Heart left ventricle (tissue), 16 donors: ENCODE data around the gene SIGLEC14. TPM values are rescaled to one million over a fixed set of nuclear protein-coding genes. Genes with fewer than 3 reads are reported as not detected.

Experiments used
- ATAC-seq, 4 donors: fragments of 200-7000 bp; cut with Tn5 transposase; one replicate each; pipeline ENCODE4 v1.9.1; 2020 to 2022; ENCODE audit warnings: moderate library complexity in 4 of 4, mild to moderate bottlenecking in 3 of 4, moderate number of reproducible peaks in 1 of 4
- DNase-seq, 5 donors: peaks; one replicate each; pipeline ENCODE4 v3.0.0-alpha.2; 2020
- H3K27ac ChIP-seq, 12 donors: fragments of 200-600 bp; sonication (generic) in 4 of 12; one replicate each; pipeline versions ENCODE4 v1.5.0 to v1.8.0; 2016 to 2022; ENCODE audit warnings: mild to moderate bottlenecking in 2 of 12
- H3K27me3 ChIP-seq, 9 donors: fragments of 200-600 bp; sonication (generic) in 2 of 9; one replicate each; pipeline versions ENCODE4 v1.5.1 to v1.8.0; 2016 to 2022; ENCODE audit warnings: mild to moderate bottlenecking in 3 of 9
- H3K36me3 ChIP-seq, 9 donors: fragments of 200-600 bp; sonication (generic) in 2 of 9; one replicate each; pipeline versions ENCODE4 v1.5.0 to v1.8.0; 2018 to 2022; ENCODE audit warnings: mild to moderate bottlenecking in 2 of 9
- H3K4me1 ChIP-seq, 12 donors: fragments of 200-600 bp; sonication (generic) in 4 of 12; one replicate each; pipeline versions ENCODE4 v1.5.0 to v1.8.0; 2016 to 2022; ENCODE audit warnings: mild to moderate bottlenecking in 3 of 12
- H3K4me3 ChIP-seq, 12 donors: fragments of 200-600 bp; sonication (generic) in 4 of 12; one replicate each; pipeline versions ENCODE4 v1.5.0 to v1.8.0; 2017 to 2022; ENCODE audit warnings: mild to moderate bottlenecking in 9 of 12, moderate library complexity in 4 of 12
- H3K9me3 ChIP-seq, 12 donors: fragments of 200-600 bp; sonication (generic) in 4 of 12; one replicate each; pipeline versions ENCODE4 v1.5.0 to v1.8.0; 2016 to 2022; ENCODE audit warnings: mild to moderate bottlenecking in 1 of 12
- POLR2A ChIP-seq, 2 donors: fragments of 450-650 bp; IDR thresholded peaks; one replicate each; pipeline ENCODE4 v1.6.1; 2017; ENCODE audit warnings: antibody characterized with exemption in 2 of 2, mild to moderate bottlenecking in 2 of 2, moderate library complexity in 2 of 2
- WGBS, 4 donors: extraction: QIAGEN DNeasy Blood & Tissue Kit in 2 of 4; methylation state at CpG; one replicate each; pipeline versions ENCODE4 v1.1.5 to v1.1.7; 2013 to 2018; 5-methylcytosine and 5-hydroxymethylcytosine counted together
- intact Hi-C, 10 donors: fragments of 100-400 bp; cut with DNase I; formaldehyde crosslinking; loops; one replicate each; pipeline versions ENCODE4 v1.11.1 to v1.14.2; 2022
- polyA plus RNA-seq, 2 donors: library from polyadenylated mRNA; stranded (reverse); fragments of 200-250 nt; gene quantifications; one replicate each; pipeline ENCODE4 v1.2.3, GENCODE V29; 2013
- total RNA-seq, 9 donors: library from RNA; depleted of rRNA in 2 of 9; stranded (reverse); fragments of >200 nt in 2 of 9; fragmentation: NEBNext Ultra II Directional in 3 of 9; extraction: Animal tissue kit (Norgen Biotek cat#: 25700) in 3 of 9; gene quantifications; one replicate each; pipeline versions ENCODE4 v1.1.0 to v1.2.4, GENCODE V29; 2016 to 2023
- TF ChIP-seq, protein P1 (sequence below), 12 donors: fragments of 200-600 bp; sonication (generic) in 4 of 12; IDR thresholded peaks; one replicate each; pipeline versions ENCODE4 v1.5.0 to v1.8.0; 2018 to 2022; ENCODE audit warnings: antibody characterized with exemption in 12 of 12, mild to moderate bottlenecking in 5 of 12
- donor health status: ischemic (EF 13 %, LVEDD 7.1; RV severe dilation, severe dysfunction).
- donor health status: healthy with polysubstance abuse.
- donor health status: DM: no; HTN: yes; CAD: no.
- donor health status: DM: no; HTN: no; CAD: no.
- donor health status: ischemic (EF 25% LVEDD 6.9; RV normal size, moderate dysfunction).
- donor health status: ischemic (EF 25% LVEDD 5.7; RV mildly dilated, moderate dysfunction).
- donor health status: healthy.
- donor health status: DM: yes; HTN: yes; CAD: no.
- donor health status: ischemic (EF 35%, LVEDD 5.7; RV mildly dilated, moderate dysfunction).
- donor health status: nonischemic (EF 11% LVEDD 7.7; RV severe dilation, severe dysfunction).
- donor health status: DM: yes; HTN: yes; CAD: no.
- donor health status: PGD.
- donor health status: ischemic (EF 29% LVEDD 5.4; RV normal size, mild dysfunction).
- donor health status: nonischemic (EF 23%, LVEDD 6.1; RV moderate dilation, normal function).

SIGLEC14 gene
- total and polyA plus RNA-seq, 11 donors: 0.20 to 17.9 (median 1.3) TPM; not detected in 2

DNA sequence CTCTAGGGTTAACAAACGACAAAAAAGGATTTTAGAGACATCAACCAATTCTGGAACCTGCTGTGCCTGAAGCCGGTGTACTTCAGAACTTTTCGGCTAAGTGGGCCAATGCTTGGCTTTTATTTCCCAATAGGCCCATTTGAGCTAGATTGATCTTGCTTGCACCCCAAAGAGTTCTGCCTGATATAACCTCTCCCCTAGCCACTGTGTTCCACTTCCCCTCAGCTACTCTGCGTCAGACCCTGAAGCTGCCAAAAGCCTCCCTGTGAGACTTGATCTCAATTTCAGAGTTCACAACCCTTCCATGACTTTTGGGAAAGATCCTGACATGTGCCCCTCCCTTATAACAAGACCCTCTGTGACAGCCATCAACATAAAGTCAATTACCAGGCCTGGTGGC is 5.6 kb upstream of the SIGLEC14 start:
- peaks cover 0 to 25% (median 0%) of the 10 kb centered on the region in 12 donors for H3K4me1 ChIP-seq
- WGBS, 4 donors: 49 to 75% (median 59%) methylated on average over 4 of the region's 4 CpGs
- ATAC-seq: no peak
- H3K36me3 ChIP-seq: no peaks in the 10 kb centered on the region
- no peaks in the 10 kb centered on the region for H3K9me3 ChIP-seq
- intact Hi-C loops: loop anchor here in 2 of 10 donors (10.0 kb wide), 2 partner anchors 47 to 317 kb away; no protein-coding TSS in a partner anchor
- peaks cover 0 to 24% (median 0%) of the 10 kb centered on the region in 9 donors for H3K27me3 ChIP-seq
- no peak overlapping the region for H3K4me3 ChIP-seq
- H3K27ac ChIP-seq: peak overlapping the region in 1 of 12 donors; percentile 12
- no peak for TF ChIP-seq POLR2A (IDR thresholded peaks at IDR 0.05)
- TF ChIP-seq, protein P1, sequence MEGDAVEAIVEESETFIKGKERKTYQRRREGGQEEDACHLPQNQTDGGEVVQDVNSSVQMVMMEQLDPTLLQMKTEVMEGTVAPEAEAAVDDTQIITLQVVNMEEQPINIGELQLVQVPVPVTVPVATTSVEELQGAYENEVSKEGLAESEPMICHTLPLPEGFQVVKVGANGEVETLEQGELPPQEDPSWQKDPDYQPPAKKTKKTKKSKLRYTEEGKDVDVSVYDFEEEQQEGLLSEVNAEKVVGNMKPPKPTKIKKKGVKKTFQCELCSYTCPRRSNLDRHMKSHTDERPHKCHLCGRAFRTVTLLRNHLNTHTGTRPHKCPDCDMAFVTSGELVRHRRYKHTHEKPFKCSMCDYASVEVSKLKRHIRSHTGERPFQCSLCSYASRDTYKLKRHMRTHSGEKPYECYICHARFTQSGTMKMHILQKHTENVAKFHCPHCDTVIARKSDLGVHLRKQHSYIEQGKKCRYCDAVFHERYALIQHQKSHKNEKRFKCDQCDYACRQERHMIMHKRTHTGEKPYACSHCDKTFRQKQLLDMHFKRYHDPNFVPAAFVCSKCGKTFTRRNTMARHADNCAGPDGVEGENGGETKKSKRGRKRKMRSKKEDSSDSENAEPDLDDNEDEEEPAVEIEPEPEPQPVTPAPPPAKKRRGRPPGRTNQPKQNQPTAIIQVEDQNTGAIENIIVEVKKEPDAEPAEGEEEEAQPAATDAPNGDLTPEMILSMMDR (IDR thresholded peaks at IDR 0.05): no peak
- DNase-seq: no peak

DNA sequence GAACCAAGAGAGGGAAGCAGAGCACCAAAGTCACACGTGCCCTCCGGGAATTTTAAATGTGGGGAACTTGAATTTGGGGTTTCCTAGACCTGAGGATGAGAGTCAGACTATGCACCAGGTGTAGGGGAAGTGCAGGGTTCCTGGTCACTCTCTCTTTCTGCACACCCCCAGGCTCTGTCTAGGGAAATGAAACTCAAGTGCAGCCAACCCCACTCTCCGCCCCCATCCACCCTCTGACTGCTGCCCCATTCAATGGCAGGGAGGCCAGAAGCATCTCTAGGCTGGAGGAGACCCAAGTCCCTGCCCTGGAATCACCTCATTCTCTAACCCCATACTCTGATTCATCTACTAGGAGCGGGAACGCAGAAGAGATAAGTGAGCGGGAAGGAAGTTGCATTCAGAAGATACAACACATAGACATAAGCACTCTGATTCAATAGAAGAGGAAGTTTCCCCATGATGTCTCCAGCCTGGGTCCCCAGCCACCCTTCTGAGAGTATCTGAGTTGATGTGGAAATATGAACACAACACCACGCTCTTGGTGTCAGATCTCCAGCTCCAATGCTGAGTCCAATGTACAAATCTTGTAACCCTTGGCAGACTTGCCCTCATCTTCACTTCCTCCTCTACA is 4.7 kb upstream of the SIGLEC14 start:
- ATAC-seq (peak in 3 of 4 donors; percentile 28 to 78 (median 28)), DNase-seq (peak in 2 of 5 donors; percentile 31 to 32)
- H3K27me3 ChIP-seq: peaks cover 0 to 29% (median 0%) of the 10 kb centered on the region in 9 donors
- peak overlapping the region in 1 of 12 donors; percentile 12 for H3K27ac ChIP-seq
- H3K4me1 ChIP-seq: peaks cover 0 to 23% (median 0%) of the 10 kb centered on the region in 12 donors
- TF ChIP-seq POLR2A (IDR thresholded peaks at IDR 0.05): no peak
- TF ChIP-seq, protein P1 (IDR thresholded peaks at IDR 0.05): no peak
- 68 to 73% (median 69%) methylated on average over 7 of the region's 7 CpGs for WGBS, 4 donors
- H3K36me3 ChIP-seq: no peaks in the 10 kb centered on the region
- H3K4me3 ChIP-seq: no peak overlapping the region
- intact Hi-C loops: loop anchor here in 2 of 10 donors (10.0 kb wide), 2 partner anchors 47 to 317 kb away; no protein-coding TSS in a partner anchor
- H3K9me3 ChIP-seq: no peaks in the 10 kb centered on the region

DNA sequence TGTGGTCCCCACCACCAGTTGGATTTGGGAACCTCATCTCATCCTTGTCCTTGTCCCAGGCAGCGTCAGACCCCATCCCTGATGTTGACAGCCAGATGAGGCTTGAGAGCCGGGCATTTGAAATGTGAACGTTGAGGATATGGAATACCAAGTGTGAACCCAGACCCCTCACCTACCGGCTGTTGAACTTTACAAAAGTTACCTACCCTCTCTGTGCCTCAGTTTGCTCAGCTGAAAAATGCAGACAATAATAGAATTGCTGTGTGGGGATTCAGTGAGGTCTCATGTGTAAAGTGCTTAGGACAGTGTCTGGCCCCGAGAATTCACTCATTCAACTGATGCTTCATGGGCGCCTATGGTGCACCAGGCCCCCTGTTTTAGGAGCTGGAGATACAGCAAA is 693 bp upstream of the SIGLEC14 start:
- Histone ChIP-seq H3K9me3 (no peaks in the 10 kb centered on the region), H3K4me1 (peaks cover 0 to 18% (median 0%) of the 10 kb centered on the region in 12 donors), H3K27me3 (peaks cover 0 to 29% (median 0%) of the 10 kb centered on the region in 9 donors), H3K36me3 (peaks cover 0 to 8% (median 0%) of the 10 kb centered on the region in 9 donors), H3K27ac (no peak overlapping the region), H3K4me3 (no peak overlapping the region)
- TF ChIP-seq, protein P1 (IDR thresholded peaks at IDR 0.05): no peak
- TF ChIP-seq POLR2A (IDR thresholded peaks at IDR 0.05): no peak
- WGBS, 4 donors: 90 to 91% (median 90%) methylated on average over 6 of the region's 6 CpGs
- DNase-seq (no peak), ATAC-seq (no peak)
- intact Hi-C loops: no loop called here

DNA sequence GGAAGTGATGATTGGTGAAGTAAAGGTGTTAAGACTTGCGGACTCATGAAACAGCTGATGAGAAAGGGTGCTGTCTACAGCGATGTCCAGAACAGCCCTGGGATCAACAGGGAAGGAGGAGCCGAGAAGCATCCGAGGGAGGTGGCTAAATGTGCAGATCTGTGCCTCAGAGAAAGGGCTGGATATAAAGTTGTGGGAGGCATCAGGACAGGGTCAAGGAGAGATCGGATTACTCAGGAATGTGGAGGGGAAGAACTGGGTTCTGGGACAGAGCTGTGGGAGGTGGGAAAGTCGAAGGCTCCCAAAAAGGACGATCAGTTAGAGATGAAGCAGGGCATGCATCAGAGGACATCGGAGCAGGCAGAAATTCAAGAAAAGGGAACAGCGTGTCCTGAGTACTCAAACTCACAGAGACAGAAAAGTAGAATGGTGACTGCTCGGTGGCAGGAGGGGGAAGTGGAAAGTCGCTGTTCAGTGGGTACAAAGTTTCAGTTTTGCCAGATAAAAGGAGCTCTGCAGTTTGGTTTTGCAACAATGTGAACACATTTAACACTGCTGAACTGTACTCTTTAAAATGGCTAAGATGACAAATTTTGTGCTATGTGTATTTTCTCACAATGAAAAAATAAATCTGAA is 1.9 kb downstream of the SIGLEC14 start:
- ATAC-seq: peak in 1 of 4 donors; percentile 28
- Histone ChIP-seq H3K36me3 (peaks cover 0 to 8% (median 0%) of the 10 kb centered on the region in 9 donors), H3K4me3 (peak overlapping the region in 2 of 12 donors; percentile 15 to 52), H3K9me3 (no peaks in the 10 kb centered on the region), H3K4me1 (peaks cover 0 to 21% (median 0%) of the 10 kb centered on the region in 12 donors), H3K27me3 (peaks cover 0 to 10% (median 0%) of the 10 kb centered on the region in 9 donors), H3K27ac (no peak overlapping the region)
- 45 to 50% (median 50%) methylated on average over 10 to 11 of the region's 11 CpGs; no CpG with 5 or more reads in 1 of the 4 donors for WGBS, 4 donors
- no peak for TF ChIP-seq POLR2A (IDR thresholded peaks at IDR 0.05)
- TF ChIP-seq, protein P1 (IDR thresholded peaks at IDR 0.05): no peak
- intact Hi-C loops: no loop called here
- DNase-seq: no peak
